SK-N-SH (cell line): Measurements from ENCODE around the gene FYN. TPM values are rescaled to one million over a fixed set of nuclear protein-coding genes. Genes with fewer than 3 reads are reported as not detected.

Experiments used
- CTCF ChIA-PET: fragments of 300-600, 350-600 bp; formaldehyde crosslinking; extraction: SDS; loops from one replicate; lab custom pipeline; 2021; lab: Yijun Ruan, JAX
- POLR2A ChIA-PET: fragments of 350-600 bp; sonication (Branson Sonifier 250); formaldehyde crosslinking; extraction: SDS; loops from one replicate; lab custom pipeline; 2020; ENCODE audit warnings: antibody characterized with exemption, inconsistent platforms; lab: Yijun Ruan, JAX
- DNase-seq: peaks from one replicate; pipeline ENCODE4 v3.0.0; 2012
- H2AFZ ChIP-seq: fragments of 200-600 bp; sonication (generic); 2 replicates; pipeline ENCODE4 v1.8.1; 2016; ENCODE audit warnings: antibody characterized with exemption, mild to moderate bottlenecking, low read depth
- H3F3A ChIP-seq: fragments of 200-600 bp; sonication (generic); replicated peaks from 2 replicates; pipeline ENCODE3; 2016; ENCODE audit warnings: antibody characterized with exemption, mild to moderate bottlenecking; ENCODE audit not compliant: insufficient read depth
- H3K27ac ChIP-seq, 2 experiments: fragments of 200-500 bp in 1 of 2; fragments of 200-600 bp in 1 of 2; sonication (Bioruptor generic) in 1 of 2; sonication (generic), shearing (Covaris generic) in 1 of 2; 2 replicates each; pipeline versions ENCODE4 v1.5.1 to v1.6.1; 2014 to 2016; ENCODE audit warnings: low read depth in 2 of 2, inconsistent platforms in 1 of 2, low read length in 1 of 2, mild to moderate bottlenecking in 1 of 2, mixed read lengths in 1 of 2
- H3K27me3 ChIP-seq: fragments of 200-600 bp; sonication (generic), shearing (Covaris generic); 2 replicates; pipeline ENCODE4 v1.6.1; 2016; ENCODE audit warnings: mixed run types; ENCODE audit not compliant: insufficient read depth
- H3K36me3 ChIP-seq, 2 experiments: fragments of 200-500 bp in 1 of 2; fragments of 200-600 bp in 1 of 2; sonication (Bioruptor generic) in 1 of 2; sonication (generic) in 1 of 2; replicated peaks in 1 of 2; 2 replicates each; pipeline versions ENCODE3 to v1.5.1; 2014 to 2016; ENCODE audit warnings: low read length in 1 of 2, mild to moderate bottlenecking in 1 of 2; ENCODE audit not compliant: insufficient read depth in 2 of 2, control insufficient read depth in 1 of 2
- H3K4me1 ChIP-seq, 2 experiments: fragments of 200-500 bp in 1 of 2; fragments of 200-600 bp in 1 of 2; sonication (Bioruptor generic) in 1 of 2; sonication (generic), shearing (Covaris generic) in 1 of 2; 2 replicates each; pipeline versions ENCODE4 v1.5.1 to v1.6.1; 2014 to 2016; ENCODE audit warnings: low read depth in 1 of 2, low read length in 1 of 2, mixed run types in 1 of 2; ENCODE audit not compliant: insufficient read depth in 2 of 2, control insufficient read depth in 1 of 2
- H3K4me2 ChIP-seq: fragments of 200-600 bp; sonication (generic), shearing (Covaris generic); 2 replicates; pipeline ENCODE4 v1.6.1; 2017; ENCODE audit warnings: mixed run types
- H3K4me3 ChIP-seq, 2 experiments: fragments of 200-500 bp in 1 of 2; fragments of 200-600 bp in 1 of 2; sonication (Bioruptor generic) in 1 of 2; sonication (generic), shearing (Covaris generic) in 1 of 2; 2 replicates each; pipeline versions ENCODE4 v1.5.1 to v1.8.1; 2014 to 2016; ENCODE audit warnings: low read depth in 2 of 2, inconsistent platforms in 1 of 2, low read length in 1 of 2, mild to moderate bottlenecking in 1 of 2, mixed read lengths in 1 of 2, moderate library complexity in 1 of 2
- H3K79me2 ChIP-seq: fragments of 200-600 bp; sonication (generic); 2 replicates; pipeline ENCODE4 v1.8.1; 2017; ENCODE audit warnings: mild to moderate bottlenecking; ENCODE audit not compliant: insufficient read depth
- H3K9ac ChIP-seq: fragments of 200-600 bp; sonication (generic); 2 replicates; pipeline ENCODE4 v1.6.1; 2017; ENCODE audit warnings: mixed run types
- H3K9me2 ChIP-seq: fragments of 200-600 bp; sonication (generic); 2 replicates; pipeline ENCODE4 v1.6.1; 2017; ENCODE audit warnings: mixed run types
- H3K9me3 ChIP-seq: fragments of 200-600 bp; sonication (generic); 2 replicates; pipeline ENCODE4 v1.6.1; 2017; ENCODE audit warnings: mixed run types, mild to moderate bottlenecking, moderate library complexity
- H4K20me1 ChIP-seq: fragments of 200-600 bp; sonication (generic); 2 replicates; pipeline ENCODE4 v1.6.1; 2017; ENCODE audit warnings: mild to moderate bottlenecking, mixed run types; ENCODE audit not compliant: insufficient read depth
- FOSL2 ChIP-seq: IDR thresholded peaks from 2 replicates; pipeline ENCODE4 v1.4.0; 2012; ENCODE audit warnings: low read depth, mild to moderate bottlenecking, moderate library complexity, borderline replicate concordance
- FOXJ3 ChIP-seq: sonication (generic); formaldehyde crosslinking; IDR thresholded peaks from 2 replicates; pipeline ENCODE4 v1.5.1; 2020; ENCODE audit warnings: mild to moderate bottlenecking, missing genetic modification reagents
- GATA2 ChIP-seq: sonication (generic); formaldehyde crosslinking; IDR thresholded peaks from 2 replicates; pipeline ENCODE4 v1.5.0; 2020; ENCODE audit warnings: mild to moderate bottlenecking, missing genetic modification reagents
- NFIC ChIP-seq: IDR thresholded peaks from 2 replicates; pipeline ENCODE4 v1.4.0; 2012; ENCODE audit warnings: borderline replicate concordance
- NRF1 ChIP-seq: IDR thresholded peaks from 2 replicates; pipeline ENCODE4 v1.6.1; 2012; ENCODE audit warnings: low read depth, mild to moderate bottlenecking, low read length
- RAD21 ChIP-seq: IDR thresholded peaks from 2 replicates; pipeline ENCODE4 v1.6.1; 2012; ENCODE audit warnings: mild to moderate bottlenecking, low read length
- RCOR1 ChIP-seq: fragments of 150-350 bp; IDR thresholded peaks from 2 replicates; pipeline ENCODE4 v1.6.1; 2017; ENCODE audit warnings: antibody characterized with exemption, low read length
- SMC3 ChIP-seq: IDR thresholded peaks from 2 replicates; pipeline ENCODE4 v1.6.1; 2012; ENCODE audit warnings: low read depth, low read length, improper control_type of control experiment
- TCF12 ChIP-seq: IDR thresholded peaks from 2 replicates; pipeline ENCODE4 v1.4.0; 2012
- TEAD4 ChIP-seq: IDR thresholded peaks from 2 replicates; pipeline ENCODE4 v1.4.0; 2012; ENCODE audit warnings: mild to moderate bottlenecking, borderline replicate concordance; ENCODE audit not compliant: insufficient read depth
- YY1 ChIP-seq: IDR thresholded peaks from 2 replicates; pipeline ENCODE4 v1.4.0; 2012; ENCODE audit warnings: low read depth, mild to moderate bottlenecking
- WGBS: methylation state at CpG from one replicate; pipeline ENCODE4 v1.1.6; 2017; ENCODE audit warnings: low lambda C conversion rate; 5-methylcytosine and 5-hydroxymethylcytosine counted together
- polyA plus RNA-seq, 3 experiments: library from polyadenylated mRNA; depleted of rRNA; stranded (reverse); fragments of >200 nt; gene quantifications; 2 replicates each; pipeline ENCODE4 v1.2.3, GENCODE V29; 2012
- TF ChIP-seq, protein P1 (sequence below): IDR thresholded peaks from 2 replicates; pipeline ENCODE4 v1.4.0; 2012; ENCODE audit warnings: low read depth, borderline replicate concordance
- TF ChIP-seq, protein P2 (sequence below): fragments of 150-350 bp; IDR thresholded peaks from 2 replicates; pipeline ENCODE4 v1.6.1; 2016; ENCODE audit warnings: mild to moderate bottlenecking, low read depth, low read length

FYN gene
- polyA plus RNA-seq, 1 of the 3 experiments (the other 2 are of a cell fraction) = 31.0 TPM

DNA sequence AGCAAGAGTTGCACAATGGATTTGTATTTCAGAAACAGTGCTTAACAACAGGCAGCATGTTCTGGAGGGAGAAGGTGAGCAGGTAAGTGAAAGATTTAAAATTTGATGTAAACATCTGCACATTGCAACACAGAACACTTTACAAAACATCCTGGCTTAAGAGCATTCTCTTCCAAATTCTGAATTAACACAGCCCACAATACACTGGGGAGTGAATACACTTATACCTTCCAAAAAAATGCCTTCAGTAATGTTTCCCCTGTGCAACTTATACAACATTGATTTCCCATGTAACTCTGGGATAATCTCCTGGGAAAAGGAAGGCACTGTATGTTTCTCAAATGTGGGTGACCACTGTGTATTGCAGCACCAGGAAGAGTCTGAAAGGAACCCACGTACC, 127.6 kb downstream of the FYN start:
- Histone ChIP-seq H3K4me1 (peaks cover 0 to 22% of the 10 kb centered on the region in 2 experiments; a peak in 3 of 4 replicates), H3F3A (no peaks in the 10 kb centered on the region), H4K20me1 (no peaks in the 10 kb centered on the region), H3K9ac (no peak overlapping the region), H3K36me3 (no peaks in the 10 kb centered on the region), H3K79me2 (no peaks in the 10 kb centered on the region), H3K9me3 (no peaks in the 10 kb centered on the region), H2AFZ (no peak overlapping the region), H3K9me2 (no peaks in the 10 kb centered on the region)
- CTCF ChIA-PET = no interaction called here
- WGBS = 100% methylated on average over 1 of the region's 1 CpG
- DNase-seq = no peak
- TF ChIP-seq YY1 (no peak), NRF1 (no peak), GATA2 (CRISPR knock-in tag) (no peak), RAD21 (no peak), TCF12 (no peak), TEAD4 (no peak), FOXJ3 (CRISPR knock-in tag) (no peak), RCOR1 (no peak)
- TF ChIP-seq, protein P1, sequence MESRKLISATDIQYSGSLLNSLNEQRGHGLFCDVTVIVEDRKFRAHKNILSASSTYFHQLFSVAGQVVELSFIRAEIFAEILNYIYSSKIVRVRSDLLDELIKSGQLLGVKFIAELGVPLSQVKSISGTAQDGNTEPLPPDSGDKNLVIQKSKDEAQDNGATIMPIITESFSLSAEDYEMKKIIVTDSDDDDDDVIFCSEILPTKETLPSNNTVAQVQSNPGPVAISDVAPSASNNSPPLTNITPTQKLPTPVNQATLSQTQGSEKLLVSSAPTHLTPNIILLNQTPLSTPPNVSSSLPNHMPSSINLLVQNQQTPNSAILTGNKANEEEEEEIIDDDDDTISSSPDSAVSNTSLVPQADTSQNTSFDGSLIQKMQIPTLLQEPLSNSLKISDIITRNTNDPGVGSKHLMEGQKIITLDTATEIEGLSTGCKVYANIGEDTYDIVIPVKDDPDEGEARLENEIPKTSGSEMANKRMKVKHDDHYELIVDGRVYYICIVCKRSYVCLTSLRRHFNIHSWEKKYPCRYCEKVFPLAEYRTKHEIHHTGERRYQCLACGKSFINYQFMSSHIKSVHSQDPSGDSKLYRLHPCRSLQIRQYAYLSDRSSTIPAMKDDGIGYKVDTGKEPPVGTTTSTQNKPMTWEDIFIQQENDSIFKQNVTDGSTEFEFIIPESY = no peak
- TF ChIP-seq, protein P2, sequence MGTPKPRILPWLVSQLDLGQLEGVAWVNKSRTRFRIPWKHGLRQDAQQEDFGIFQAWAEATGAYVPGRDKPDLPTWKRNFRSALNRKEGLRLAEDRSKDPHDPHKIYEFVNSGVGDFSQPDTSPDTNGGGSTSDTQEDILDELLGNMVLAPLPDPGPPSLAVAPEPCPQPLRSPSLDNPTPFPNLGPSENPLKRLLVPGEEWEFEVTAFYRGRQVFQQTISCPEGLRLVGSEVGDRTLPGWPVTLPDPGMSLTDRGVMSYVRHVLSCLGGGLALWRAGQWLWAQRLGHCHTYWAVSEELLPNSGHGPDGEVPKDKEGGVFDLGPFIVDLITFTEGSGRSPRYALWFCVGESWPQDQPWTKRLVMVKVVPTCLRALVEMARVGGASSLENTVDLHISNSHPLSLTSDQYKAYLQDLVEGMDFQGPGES = no peak
- TF ChIP-seq, all 33 proteins: peak for 0
- no peaks in the 10 kb centered on the region for H3K27me3 ChIP-seq
- H3K27ac ChIP-seq = no peak overlapping the region
- H3K4me2 ChIP-seq = no peak overlapping the region
- H3K4me3 ChIP-seq = no peak overlapping the region
- POLR2A ChIA-PET = no interaction called here

DNA sequence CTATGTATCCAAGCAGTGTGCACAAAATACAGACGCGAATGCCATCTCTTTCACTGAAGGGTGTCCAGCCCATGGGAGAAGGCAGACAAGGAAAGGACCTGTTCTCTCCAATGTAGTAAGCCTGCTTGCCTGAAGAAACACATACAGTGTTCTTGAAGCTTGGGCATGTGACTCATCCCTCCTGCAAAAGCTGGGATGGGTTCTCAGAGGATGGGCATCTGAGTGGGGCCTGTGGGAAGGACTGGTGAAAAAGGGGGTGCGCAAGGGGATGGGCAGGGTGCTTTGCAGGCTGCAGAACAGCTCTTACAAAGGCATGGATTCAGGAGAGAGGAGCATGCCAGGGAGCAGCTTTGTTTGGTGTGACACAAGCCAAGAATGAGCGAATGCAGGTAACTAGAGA, 128.1 kb downstream of the FYN start:
- Histone ChIP-seq H3K79me2 (no peaks in the 10 kb centered on the region), H3K4me2 (no peak overlapping the region), H3K9me3 (no peaks in the 10 kb centered on the region), H3K9me2 (no peaks in the 10 kb centered on the region), H3K4me1 (peaks cover 0 to 24% of the 10 kb centered on the region in 2 experiments; a peak in 3 of 4 replicates), H3K27ac (no peak overlapping the region; a peak in 1 of 4 replicates), H3K9ac (no peak overlapping the region), H3K4me3 (no peak overlapping the region), H3K36me3 (no peaks in the 10 kb centered on the region), H3K27me3 (no peaks in the 10 kb centered on the region), H2AFZ (no peak overlapping the region), H3F3A (no peaks in the 10 kb centered on the region), H4K20me1 (no peaks in the 10 kb centered on the region)
- ChIA-PET CTCF (no interaction called here), POLR2A (no interaction called here)
- no peak for DNase-seq
- TF ChIP-seq TCF12 (no peak), SMC3 (no peak), FOSL2 (peak; percentile 34; the same call in 1 of the 2 replicates), NFIC (no peak)
- 93% methylated on average over 4 of the region's 4 CpGs for WGBS
